K562 (cell line): ENCODE results near the gene ARRDC5.

ENCODE experiments used
- CBFA2T2 ChIP-seq: fragments of 450-650 bp; conservative IDR thresholded peaks from 2 replicates; pipeline ENCODE4 v1.6.1; 2017; ENCODE audit warnings: mild to moderate bottlenecking
- CCAR2 ChIP-seq: fragments of 200-400 bp; formaldehyde crosslinking; IDR thresholded peaks from 2 replicates; pipeline ENCODE4 v1.6.1; 2017; ENCODE audit warnings: mild to moderate bottlenecking, low read depth, low read length
- FOXA1 ChIP-seq: fragments of 450-650 bp; IDR thresholded peaks from 2 replicates; pipeline ENCODE4 v1.6.1; 2016; ENCODE audit warnings: mild to moderate bottlenecking, borderline replicate concordance
- LCOR ChIP-seq: sonication (generic); formaldehyde crosslinking; IDR thresholded peaks from 2 replicates; pipeline ENCODE4 v1.8.0; 2022; ENCODE audit warnings: mild to moderate bottlenecking, missing genetic modification reagents
- MAZ ChIP-seq, 2 experiments: fragments of 450-650 bp in 1 of 2; sonication (generic) in 1 of 2; formaldehyde crosslinking; IDR thresholded peaks in 1 of 2; conservative IDR thresholded peaks in 1 of 2; 2 replicates each; pipeline versions ENCODE4 v1.4.0 to v1.5.0; 2020; ENCODE audit warnings: mild to moderate bottlenecking in 1 of 2, missing genetic modification reagents in 1 of 2
- NFRKB ChIP-seq: fragments of 450-650 bp; IDR thresholded peaks from 2 replicates; pipeline ENCODE4 v1.6.1; 2016; ENCODE audit warnings: low read depth
- POLR2A ChIP-seq: fragments of 450-650 bp; conservative IDR thresholded peaks from 2 replicates; pipeline ENCODE4 v1.6.1; 2016
- ZNF695 ChIP-seq: fragments of 450-650 bp; formaldehyde crosslinking; IDR thresholded peaks from 2 replicates; pipeline ENCODE4 v1.4.0; 2020; ENCODE audit warnings: mild to moderate bottlenecking, moderate library complexity
- ZZZ3 ChIP-seq: fragments of 450-650 bp; IDR thresholded peaks from 2 replicates; pipeline ENCODE4 v1.6.1; 2016; ENCODE audit warnings: antibody characterized with exemption, mild to moderate bottlenecking, moderate library complexity

DNA sequence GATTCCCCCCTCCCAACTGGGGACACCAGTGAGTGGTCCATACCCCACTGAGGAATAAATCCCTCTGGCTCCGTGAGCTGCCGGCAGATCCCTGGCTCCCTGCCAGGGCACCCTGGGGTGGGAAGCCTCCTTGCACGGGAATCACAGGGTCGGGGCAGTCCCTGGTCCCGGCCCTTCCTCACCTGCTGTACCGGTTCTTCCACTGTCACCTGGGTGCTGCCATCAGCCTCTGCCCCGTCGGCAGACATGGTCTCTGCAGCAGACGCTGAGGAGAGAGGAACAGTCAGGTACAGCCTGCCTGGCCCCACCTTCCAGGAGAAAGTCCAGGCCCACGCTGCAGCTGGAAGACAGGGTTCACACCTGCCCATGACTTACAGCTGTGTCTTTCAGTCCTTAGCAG is 41.5 kb downstream of the ARRDC5 start:
- TF ChIP-seq CBFA2T2: no peak
- no peak for TF ChIP-seq LCOR (CRISPR knock-in tag)
- no peak for TF ChIP-seq CCAR2
- no peak for TF ChIP-seq NFRKB
- no peak for TF ChIP-seq FOXA1
- no peak for TF ChIP-seq POLR2A
- no peak for TF ChIP-seq ZZZ3
- TF ChIP-seq MAZ (CRISPR knock-in tag; conservative IDR thresholded peaks at IDR 0.05 in 1 of 2, IDR thresholded peaks at IDR 0.05 in 1 of 2): no peak
- no peak for TF ChIP-seq ZNF695 (CRISPR knock-in tag)
